Suppressor macrophage (primary cell): ENCODE results near the gene RRAS.

Experiments
- DNase-seq, 4 experiments: peaks; one replicate each; pipeline ENCODE4 v3.0.0-alpha.2; 2020 to 2022

The RRAS gene

DNA sequence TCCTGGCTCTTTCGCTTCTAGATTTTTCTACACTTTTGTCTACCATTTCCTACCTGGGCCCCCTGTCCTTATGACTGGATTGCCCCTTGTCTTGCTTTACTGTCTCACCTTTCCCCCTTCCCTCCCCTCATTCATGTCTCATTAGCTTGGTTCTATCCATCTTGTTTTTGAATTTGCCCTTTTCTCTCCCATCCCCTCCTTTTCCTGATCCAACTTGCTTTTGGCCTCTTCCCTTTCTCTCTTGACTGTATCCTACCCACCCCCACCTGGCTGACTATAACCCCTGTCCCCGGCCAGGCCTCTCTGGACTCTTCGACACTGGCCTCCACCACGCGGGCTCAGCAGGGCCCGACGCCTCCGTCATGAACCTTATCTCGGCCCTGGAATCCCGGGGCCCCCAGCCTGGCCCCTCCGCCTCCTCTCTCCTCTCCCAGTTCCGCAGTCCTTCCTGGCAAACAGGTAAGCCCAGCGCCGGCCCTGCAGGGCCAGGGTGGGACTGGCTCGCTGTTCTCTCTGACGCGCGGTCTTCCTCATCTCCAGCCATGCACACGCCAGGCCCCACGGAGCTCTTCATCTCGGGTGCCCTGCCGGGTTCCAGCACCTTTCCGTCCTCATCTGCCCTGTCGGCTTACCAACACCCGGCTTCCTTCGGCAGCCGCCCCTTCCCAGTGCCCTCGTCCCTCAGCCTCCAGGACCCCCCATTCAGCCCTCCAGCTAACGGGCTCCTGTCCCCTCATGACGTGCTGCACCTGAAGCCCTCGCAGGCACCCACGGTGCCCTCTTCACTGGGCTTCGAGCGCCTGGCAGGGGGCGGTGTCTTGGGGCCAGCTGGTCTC is 45.6 kb downstream of the RRAS start:
- DNase-seq: no peak

DNA sequence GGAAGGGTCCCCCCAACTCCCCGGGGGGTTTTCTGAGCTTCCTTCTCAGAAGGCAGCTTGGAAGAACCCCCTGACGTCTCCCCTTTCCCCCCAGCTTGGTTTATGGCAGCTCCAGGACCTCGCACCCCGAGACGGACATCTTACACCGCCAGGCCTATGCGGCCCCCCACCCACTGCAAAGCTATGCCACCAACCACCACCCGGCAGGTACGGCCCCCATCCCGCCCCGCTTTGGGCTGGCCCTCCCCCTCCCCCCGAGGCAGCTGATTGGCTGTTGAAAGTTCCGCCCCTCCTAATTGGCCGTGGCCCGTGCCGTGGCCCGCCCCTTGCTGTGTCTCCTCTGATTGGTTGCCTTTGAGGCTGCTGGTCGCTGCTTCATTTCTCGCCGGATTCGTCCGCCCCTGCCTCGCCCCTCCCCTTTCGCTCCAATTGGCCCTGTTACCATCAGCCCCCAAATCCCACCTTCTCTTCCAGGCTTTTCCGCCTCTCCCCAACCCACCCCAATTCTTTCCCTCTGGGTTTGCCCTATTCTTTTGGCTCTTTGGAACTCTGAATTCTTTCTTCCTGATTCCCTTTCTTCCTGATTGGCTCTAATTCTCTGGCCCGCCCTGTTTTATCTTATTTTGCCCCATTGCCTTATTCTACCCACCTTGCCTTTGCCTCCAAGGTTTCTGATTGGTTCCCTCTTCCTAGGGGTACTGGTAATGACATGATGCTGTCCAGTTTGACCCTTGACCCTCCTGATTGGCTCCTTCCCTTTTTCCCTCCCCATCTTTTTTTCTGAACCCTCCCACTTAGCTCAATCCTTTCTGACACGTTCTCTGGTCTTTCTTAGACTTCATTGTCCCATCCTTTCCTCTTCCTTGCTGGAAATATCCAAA is 46.5 kb downstream of the RRAS start:
- peak; percentile 82 to 93 (median 88) for DNase-seq

DNA sequence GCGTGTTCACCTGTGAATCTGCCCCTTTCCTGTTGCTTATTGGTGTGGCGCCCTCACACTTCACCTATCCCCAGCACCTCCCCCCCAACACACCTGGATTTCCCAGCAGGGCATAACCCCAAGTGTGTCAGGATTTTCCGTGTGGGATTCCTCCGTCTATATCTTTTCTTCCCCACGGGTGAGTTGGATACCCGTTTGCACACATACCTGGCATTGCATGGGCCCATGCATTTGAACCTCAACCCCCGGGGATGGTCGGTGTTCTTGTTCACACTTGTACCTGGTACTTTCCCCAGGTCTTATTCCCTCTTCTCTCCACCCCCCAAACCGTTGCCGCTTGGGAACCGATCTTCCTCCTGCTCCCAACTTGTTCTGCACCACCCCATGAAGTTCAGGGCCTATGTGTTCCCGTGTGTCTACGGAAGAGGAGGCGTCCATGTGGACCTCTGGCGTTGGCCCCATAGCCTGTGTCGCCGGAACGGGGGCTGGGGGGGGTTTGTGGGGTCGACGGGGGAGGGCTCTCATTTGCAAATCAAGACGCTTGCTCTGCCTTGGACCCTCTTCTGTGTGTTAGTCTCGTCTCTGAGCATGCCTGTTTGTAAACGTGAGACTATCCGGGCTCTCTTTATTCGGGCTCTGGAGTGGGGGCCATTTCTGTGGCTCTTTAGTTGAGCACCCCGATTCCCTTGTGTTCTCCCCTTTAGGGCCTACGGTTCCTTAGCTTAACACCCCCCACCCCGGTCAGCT is 47.3 kb downstream of the RRAS start:
- peak in 2 of 4 experiments; percentile 24 to 30 for DNase-seq

GRCh38 chr19:49591731-49592485 is 48.0 kb downstream of the RRAS start:
- peak; percentile 18 to 53 (median 45) for DNase-seq

- peak; percentile 54 to 84 (median 80) for DNase-seq
Measured at GRCh38 chr19:49590971-49591730, 48.8 kb downstream of the RRAS start, which contains the start of gene PRR12. Gene PRR12 (plus strand): TSS chr19:49591182. CDS start chr19:49591655, 473 bp downstream.

- DNase-seq: peak; percentile 97 to 98 (median 98)
Measured at GRCh38 chr19:49590071-49590970, 49.6 kb downstream of the RRAS start.

GRCh38 chr19:49589502-49589905 is 50.4 kb downstream of the RRAS start:
- DNase-seq: no peak

DNA sequence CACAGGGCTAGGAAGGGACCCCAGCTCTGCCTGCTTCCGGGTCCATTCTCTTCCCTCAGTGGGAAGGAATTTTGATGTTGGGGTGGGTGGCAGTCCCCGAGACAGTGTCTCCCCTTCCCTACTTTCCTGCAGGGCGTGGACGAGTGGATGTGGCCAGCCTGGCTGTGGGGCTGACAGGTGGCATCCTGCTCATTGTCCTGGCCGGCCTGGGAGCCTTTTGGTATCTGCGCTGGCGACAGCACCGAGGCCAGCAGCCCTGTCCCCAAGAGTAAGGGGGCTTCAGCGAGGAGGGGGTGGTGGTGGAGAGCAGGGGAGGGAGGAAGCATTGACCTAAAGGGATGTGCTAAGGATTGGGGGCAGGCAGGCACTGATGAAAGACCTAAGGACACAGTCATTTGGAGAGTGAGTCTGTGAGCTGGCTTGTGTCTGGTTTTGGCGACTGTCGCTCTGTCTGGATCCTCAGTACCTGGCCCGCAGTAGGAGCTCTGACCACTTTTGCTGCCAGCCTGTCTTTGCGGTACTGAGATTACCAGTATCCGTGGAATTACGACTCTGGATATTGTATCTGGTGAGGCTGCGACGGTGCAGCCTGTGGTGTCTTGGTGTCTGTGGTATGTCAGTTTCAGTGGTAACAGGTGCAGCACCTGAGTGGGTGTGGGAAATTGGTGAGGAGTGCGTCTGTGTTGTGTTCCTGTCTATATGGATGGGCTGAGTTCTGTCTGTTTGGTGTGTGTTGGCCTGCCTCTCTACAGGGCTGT is 51.4 kb downstream of the RRAS start:
- no peak for DNase-seq

- no peak for DNase-seq
Measured at GRCh38 chr19:49587227-49587626, 52.7 kb downstream of the RRAS start.
